SU-DHL-6 (cell line): ENCODE measurements around the gene LHX1.

Experiments used
- H2AFZ ChIP-seq: fragments of 200-600 bp; sonication (generic); 2 replicates; pipeline ENCODE4 v1.6.1; 2014; ENCODE audit warnings: low read depth, mild to moderate bottlenecking, moderate library complexity, mixed read lengths, antibody characterized with exemption, low read length; ENCODE audit not compliant: severe bottlenecking
- H3F3A ChIP-seq: fragments of 200-600 bp; shearing (Covaris generic); 2 replicates; pipeline ENCODE4 v1.6.0; 2016; ENCODE audit warnings: antibody characterized with exemption, mild to moderate bottlenecking; ENCODE audit not compliant: insufficient read depth
- H3K27ac ChIP-seq: fragments of 200-600 bp; sonication (generic); 2 replicates; pipeline ENCODE4 v1.5.1; 2016; ENCODE audit warnings: low read depth, mild to moderate bottlenecking, low read length, moderate library complexity, mixed read lengths
- H3K27me3 ChIP-seq: fragments of 200-600 bp; sonication (generic), shearing (Covaris generic); 2 replicates; pipeline ENCODE4 v1.6.0; 2014; ENCODE audit warnings: mild to moderate bottlenecking, low read length
- H3K36me3 ChIP-seq: fragments of 200-600 bp; sonication (generic); 2 replicates; pipeline ENCODE4 v1.6.1; 2014; ENCODE audit warnings: mild to moderate bottlenecking, low read length, mixed read lengths
- H3K4me2 ChIP-seq: fragments of 300-600, 200-600 bp; shearing (Covaris generic), sonication (generic); 2 replicates; pipeline ENCODE4 v1.6.0; 2014; ENCODE audit warnings: low read length, low read depth, mild to moderate bottlenecking; ENCODE audit not compliant: poor library complexity, severe bottlenecking
- H3K4me3 ChIP-seq: fragments of 200-600 bp; sonication (generic); 2 replicates; pipeline ENCODE4 v1.5.1; 2014; ENCODE audit warnings: antibody characterized with exemption, low read length, mild to moderate bottlenecking, mixed read lengths; ENCODE audit not compliant: insufficient read depth, poor library complexity, severe bottlenecking
- H3K79me2 ChIP-seq: fragments of 200-600 bp; sonication (generic); 2 replicates; pipeline ENCODE4 v1.6.1; 2014; ENCODE audit warnings: mild to moderate bottlenecking, low read length, moderate library complexity; ENCODE audit not compliant: insufficient read depth
- H3K9ac ChIP-seq: fragments of 200-600 bp; sonication (generic); 2 replicates; pipeline ENCODE4 v1.7.0; 2014; ENCODE audit warnings: mild to moderate bottlenecking, low read length
- H3K9me2 ChIP-seq: fragments of 200-600 bp; sonication (generic); replicated peaks from 2 replicates; pipeline ENCODE4 v1.6.1; 2014; ENCODE audit warnings: low read length; ENCODE audit not compliant: insufficient read depth
- H3K9me3 ChIP-seq: fragments of 200-600 bp; sonication (generic); 2 replicates; pipeline ENCODE4 v1.6.1; 2014; ENCODE audit warnings: low read length, mixed read lengths; ENCODE audit not compliant: insufficient read depth
- H4K20me1 ChIP-seq: fragments of 200-600 bp; sonication (generic); 2 replicates; pipeline ENCODE4 v1.6.1; 2014; ENCODE audit warnings: low read depth, mild to moderate bottlenecking, antibody characterized with exemption, low read length, moderate library complexity, mixed read lengths
- CTCF ChIP-seq: fragments of 200-600 bp; sonication (generic); IDR thresholded peaks from one replicate; pipeline ENCODE4 v1.5.1; 2017; ENCODE audit warnings: antibody characterized with exemption, mild to moderate bottlenecking, low read length, moderate library complexity; ENCODE audit not compliant: insufficient read depth, poor library complexity, severe bottlenecking
- EZH2phosphoT487 ChIP-seq: fragments of 200-600 bp; sonication (generic), shearing (Covaris generic); conservative IDR thresholded peaks from 2 replicates; pipeline ENCODE4 v1.6.1; 2018; ENCODE audit warnings: mild to moderate bottlenecking, antibody characterized with exemption, low read length, moderate library complexity, mixed read lengths

The LHX1 gene

DNA sequence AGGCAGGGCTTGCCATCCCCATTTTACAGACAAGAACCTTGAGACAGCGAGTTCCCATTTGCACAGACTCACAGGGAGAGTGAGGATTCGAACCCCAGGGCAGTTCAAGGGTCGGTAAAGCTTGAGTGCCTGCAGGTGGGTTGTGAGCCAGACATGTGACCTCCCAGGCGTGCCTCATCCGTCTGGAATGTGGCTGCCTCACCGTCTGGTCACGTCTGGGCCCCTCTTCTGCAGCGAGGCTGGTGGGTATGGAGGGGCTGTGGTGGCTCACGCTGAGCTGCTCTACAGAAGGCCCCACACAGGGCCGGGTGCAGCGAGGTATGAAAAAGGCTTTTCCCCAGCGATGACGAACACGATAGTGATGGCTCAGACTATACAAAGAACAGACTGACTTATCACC lies 35.8 kb upstream of the LHX1 start:
- no peaks in the 10 kb centered on the region for H3K79me2 ChIP-seq
- H3F3A ChIP-seq = no peaks in the 10 kb centered on the region
- H2AFZ ChIP-seq = no peak overlapping the region
- no peak overlapping the region for H3K27ac ChIP-seq
- no peaks in the 10 kb centered on the region for H3K9me2 ChIP-seq
- H3K9me3 ChIP-seq = no peaks in the 10 kb centered on the region
- no peak for TF ChIP-seq CTCF
- no peak for TF ChIP-seq EZH2phosphoT487
- no peak overlapping the region for H3K4me3 ChIP-seq
- H3K4me2 ChIP-seq = no peak overlapping the region
- H3K9ac ChIP-seq = no peak overlapping the region
- no peaks in the 10 kb centered on the region for H3K27me3 ChIP-seq
- no peaks in the 10 kb centered on the region for H3K36me3 ChIP-seq
- H4K20me1 ChIP-seq = no peaks in the 10 kb centered on the region

DNA sequence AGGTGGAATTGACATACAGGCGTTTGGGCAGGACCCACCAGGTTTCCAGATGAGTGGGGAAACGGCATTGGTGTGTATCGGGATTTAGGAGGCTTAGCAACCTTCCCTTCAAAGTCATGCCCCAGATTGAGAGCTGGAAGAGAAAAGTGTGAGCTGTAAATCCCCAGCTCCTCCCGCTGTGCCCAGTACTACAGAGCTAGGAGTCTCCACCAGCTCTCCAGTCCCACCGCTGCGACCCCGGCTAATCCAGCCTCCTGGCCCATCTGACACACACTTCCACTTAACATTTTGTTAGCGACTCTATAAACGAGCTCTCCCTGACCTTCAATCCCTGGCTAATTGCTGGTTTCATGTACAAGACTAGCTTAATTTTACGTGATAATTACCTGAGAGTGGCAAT lies 29.9 kb upstream of the LHX1 start:
- TF ChIP-seq CTCF = no peak
- TF ChIP-seq EZH2phosphoT487 = no peak
- Histone ChIP-seq H3K4me3 (no peak overlapping the region), H3K36me3 (no peaks in the 10 kb centered on the region), H3K27me3 (no peaks in the 10 kb centered on the region), H4K20me1 (no peaks in the 10 kb centered on the region), H3K9me3 (no peaks in the 10 kb centered on the region), H3K79me2 (no peaks in the 10 kb centered on the region), H3K9ac (no peak overlapping the region), H3F3A (no peaks in the 10 kb centered on the region), H3K27ac (no peak overlapping the region), H3K9me2 (no peaks in the 10 kb centered on the region), H3K4me2 (no peak overlapping the region), H2AFZ (no peak overlapping the region)

DNA sequence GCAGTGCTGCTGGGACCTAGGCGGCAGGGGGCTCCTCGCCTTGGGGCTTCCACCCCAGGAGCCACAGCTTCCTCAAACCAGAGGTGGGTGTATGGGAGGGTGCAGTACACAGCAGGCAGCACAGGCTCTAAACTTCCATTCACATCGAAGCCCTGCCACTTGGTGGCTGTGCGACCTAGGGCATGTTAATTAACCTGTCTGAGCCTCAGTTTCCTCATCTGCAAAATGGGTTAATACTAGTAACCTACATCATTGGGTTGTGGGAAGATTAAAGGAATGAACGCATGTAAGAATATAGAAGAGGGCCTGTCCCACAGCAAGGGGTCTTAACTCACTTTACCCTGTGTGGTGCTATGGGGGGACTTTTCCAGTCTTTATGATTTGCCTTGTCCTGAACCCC lies 26.8 kb upstream of the LHX1 start:
- H3K79me2 ChIP-seq = no peaks in the 10 kb centered on the region
- no peak overlapping the region for H3K4me2 ChIP-seq
- no peaks in the 10 kb centered on the region for H3K9me2 ChIP-seq
- TF ChIP-seq CTCF (no peak), EZH2phosphoT487 (no peak)
- H3K9ac ChIP-seq = no peak overlapping the region
- no peaks in the 10 kb centered on the region for H3K9me3 ChIP-seq
- H3K4me3 ChIP-seq = no peak overlapping the region
- no peaks in the 10 kb centered on the region for H3K27me3 ChIP-seq
- no peaks in the 10 kb centered on the region for H4K20me1 ChIP-seq
- no peaks in the 10 kb centered on the region for H3F3A ChIP-seq
- no peak overlapping the region for H3K27ac ChIP-seq
- no peak overlapping the region for H2AFZ ChIP-seq
- no peaks in the 10 kb centered on the region for H3K36me3 ChIP-seq

DNA sequence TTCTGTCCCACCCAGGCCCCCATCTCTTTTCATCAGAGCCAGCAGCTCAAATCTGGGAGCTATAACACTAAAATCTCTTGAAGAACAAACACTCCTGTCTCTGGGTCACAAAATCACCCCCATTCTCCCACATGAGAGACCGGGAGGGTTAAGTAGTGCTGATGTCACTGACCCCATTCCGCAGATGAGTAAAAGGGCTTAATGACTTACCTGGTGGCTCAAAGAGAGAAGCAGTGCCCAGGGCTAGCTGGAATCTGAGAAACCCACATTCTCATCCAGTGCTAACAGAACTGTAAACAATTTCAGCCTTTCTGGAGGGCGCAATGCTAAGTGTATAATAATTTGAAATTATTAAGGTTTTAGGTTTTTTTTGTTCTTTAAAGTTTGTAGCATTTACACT lies 26.3 kb upstream of the LHX1 start:
- Histone ChIP-seq H3K27me3 (no peaks in the 10 kb centered on the region), H2AFZ (no peak overlapping the region), H3K9me2 (no peaks in the 10 kb centered on the region), H3F3A (no peaks in the 10 kb centered on the region), H4K20me1 (no peaks in the 10 kb centered on the region), H3K9ac (no peak overlapping the region), H3K36me3 (no peaks in the 10 kb centered on the region), H3K9me3 (no peaks in the 10 kb centered on the region), H3K4me3 (no peak overlapping the region), H3K4me2 (no peak overlapping the region), H3K27ac (no peak overlapping the region), H3K79me2 (no peaks in the 10 kb centered on the region)
- no peak for TF ChIP-seq CTCF
- no peak for TF ChIP-seq EZH2phosphoT487
